Skeletal muscle satellite cell (primary cell): ENCODE results near the gene ZBTB40.
A peak's percentile ranks its signal among the peaks of the same experiment; 100 is the strongest.

ENCODE experiments used
- H3K27me3 ChIP-seq: 2 replicates; pipeline ENCODE4 v1.7.0; 2013; ENCODE audit warnings: low read length; ENCODE audit not compliant: control insufficient read depth, insufficient read depth
- H3K36me3 ChIP-seq: 2 replicates; pipeline ENCODE4 v1.7.0; 2013; ENCODE audit warnings: mild to moderate bottlenecking, control low read depth, low read length; ENCODE audit not compliant: insufficient read depth
- H3K4me1 ChIP-seq: 2 replicates; pipeline ENCODE4 v1.7.0; 2013; ENCODE audit warnings: low read length; ENCODE audit not compliant: control insufficient read depth, insufficient read depth
- H3K4me2 ChIP-seq: 2 replicates; pipeline ENCODE4 v1.7.0; 2013; ENCODE audit warnings: mild to moderate bottlenecking, low read length
- H3K4me3 ChIP-seq: 2 replicates; pipeline ENCODE4 v1.7.0; 2013; ENCODE audit warnings: low read length
- H3K9ac ChIP-seq: 2 replicates; pipeline ENCODE4 v1.7.0; 2013; ENCODE audit warnings: mild to moderate bottlenecking, low read depth, low read length, moderate library complexity
- H3K9me3 ChIP-seq: replicated peaks from 2 replicates; pipeline ENCODE4 v1.7.0; 2013; ENCODE audit warnings: mild to moderate bottlenecking, control low read depth, low read length

The ZBTB40 gene

GRCh38 chr1:22413799-22414198 is 37.9 kb upstream of the ZBTB40 start:
- H3K9ac ChIP-seq = no peak overlapping the region
- no peaks in the 10 kb centered on the region for H3K4me1 ChIP-seq
- no peak overlapping the region for H3K4me3 ChIP-seq
- no peaks in the 10 kb centered on the region for H3K36me3 ChIP-seq
- H3K9me3 ChIP-seq = no peaks in the 10 kb centered on the region
- no peak overlapping the region for H3K4me2 ChIP-seq
- peaks cover 64% of the 10 kb centered on the region for H3K27me3 ChIP-seq

DNA sequence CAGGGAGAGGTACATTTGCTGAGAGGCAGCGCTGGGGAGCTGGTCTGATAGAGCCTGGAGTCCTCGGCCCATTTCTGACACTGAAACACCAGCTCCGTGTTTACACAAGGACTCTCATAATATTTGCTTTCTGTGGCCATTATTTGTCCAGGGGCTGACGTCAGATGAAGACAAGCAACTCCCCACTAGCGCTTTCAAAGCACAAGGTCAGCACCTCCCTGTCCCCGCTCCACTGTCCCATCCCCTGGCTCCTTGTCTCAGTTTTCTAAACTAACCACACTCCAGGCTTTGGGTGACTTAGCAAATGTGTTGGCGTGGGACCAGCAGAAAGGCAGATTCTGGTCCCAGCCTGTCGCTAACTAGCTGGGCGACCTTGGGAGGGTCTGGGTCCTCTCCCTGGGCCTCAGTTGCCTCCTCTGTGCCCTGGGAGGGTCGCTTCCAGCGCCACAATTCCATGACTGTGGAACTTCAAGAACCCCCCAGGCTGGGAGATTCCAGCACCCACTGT is 37.4 kb upstream of the ZBTB40 start:
- H3K4me2 ChIP-seq = no peak overlapping the region
- H3K9ac ChIP-seq = no peak overlapping the region
- H3K4me3 ChIP-seq = no peak overlapping the region
- H3K27me3 ChIP-seq = peaks cover 63% of the 10 kb centered on the region
- H3K4me1 ChIP-seq = no peaks in the 10 kb centered on the region
- no peaks in the 10 kb centered on the region for H3K36me3 ChIP-seq
- no peaks in the 10 kb centered on the region for H3K9me3 ChIP-seq

DNA sequence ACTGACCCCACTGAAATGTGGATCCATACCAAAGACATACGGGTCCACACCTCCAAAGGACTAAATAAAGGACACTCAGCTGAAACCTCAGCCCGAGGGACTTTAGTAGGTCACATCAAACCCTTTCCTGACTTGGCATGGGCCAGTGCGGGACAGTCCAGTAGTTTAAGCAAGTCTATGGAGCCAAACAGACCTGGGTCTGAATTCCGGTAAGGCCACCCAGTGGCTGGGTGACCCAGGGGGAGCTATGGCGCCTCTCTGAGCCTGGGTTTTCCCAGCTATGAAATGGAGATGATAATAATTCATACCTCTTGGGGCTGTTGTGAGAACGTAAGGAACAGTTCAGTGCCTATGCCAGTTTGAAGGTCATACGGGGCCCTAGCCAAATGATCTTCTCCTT is 36.2 kb upstream of the ZBTB40 start:
- no peak overlapping the region for H3K4me3 ChIP-seq
- H3K4me1 ChIP-seq = no peaks in the 10 kb centered on the region
- H3K36me3 ChIP-seq = no peaks in the 10 kb centered on the region
- H3K9ac ChIP-seq = no peak overlapping the region
- no peak overlapping the region for H3K4me2 ChIP-seq
- no peaks in the 10 kb centered on the region for H3K9me3 ChIP-seq
- peaks cover 60% of the 10 kb centered on the region for H3K27me3 ChIP-seq

DNA sequence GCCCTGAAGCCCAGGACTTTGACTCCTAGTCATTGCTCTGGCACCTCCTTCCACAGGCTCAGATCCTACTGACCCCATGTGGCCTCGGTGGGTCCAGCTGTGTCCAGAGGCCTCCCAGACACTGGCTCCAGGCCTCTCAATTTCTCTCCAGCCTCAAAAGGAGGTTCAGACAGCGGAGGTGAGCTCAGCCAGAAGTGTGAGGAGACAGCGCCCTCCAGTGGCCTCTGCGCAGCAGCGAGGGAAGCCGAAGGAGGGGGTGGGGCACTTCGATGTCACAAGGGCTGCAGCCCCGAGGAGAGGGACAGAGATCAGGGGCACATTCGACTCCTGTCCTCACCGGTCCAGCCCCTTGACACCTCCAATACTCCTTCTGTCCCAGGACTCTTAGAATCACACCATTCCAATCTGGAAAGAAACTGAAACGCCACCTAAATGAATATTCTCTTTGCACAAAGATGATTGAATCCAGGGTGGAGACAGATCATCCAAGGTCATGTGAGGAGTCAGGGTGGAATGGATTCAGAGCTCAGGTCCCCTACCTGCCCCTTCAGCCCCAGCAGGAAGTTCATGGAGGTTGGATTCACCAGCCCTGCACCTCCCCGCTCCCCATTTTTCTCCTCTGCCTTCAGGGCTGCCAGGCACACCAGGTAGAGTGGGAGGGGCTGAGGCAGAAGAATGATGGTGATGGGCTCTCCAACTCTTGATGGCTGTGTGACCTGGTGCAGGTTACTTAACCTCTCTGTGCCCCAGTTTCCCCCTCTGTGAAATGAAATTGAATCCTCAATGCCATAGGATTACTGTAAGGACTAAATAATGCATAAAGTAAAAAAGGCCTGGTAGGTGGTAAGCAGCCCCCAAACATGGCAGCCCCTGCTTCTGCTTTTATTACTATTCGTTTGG is 34.8 kb upstream of the ZBTB40 start:
- Histone ChIP-seq H3K4me1 (no peaks in the 10 kb centered on the region), H3K4me3 (no peak overlapping the region), H3K36me3 (no peaks in the 10 kb centered on the region), H3K9ac (no peak overlapping the region), H3K9me3 (no peaks in the 10 kb centered on the region), H3K27me3 (peaks cover 56% of the 10 kb centered on the region), H3K4me2 (peak overlapping the region; percentile 54)

GRCh38 chr1:22417466-22417865 is 34.2 kb upstream of the ZBTB40 start:
- Histone ChIP-seq H3K4me3 (no peak overlapping the region), H3K9ac (no peak overlapping the region), H3K27me3 (peaks cover 56% of the 10 kb centered on the region), H3K9me3 (no peaks in the 10 kb centered on the region), H3K36me3 (no peaks in the 10 kb centered on the region), H3K4me1 (no peaks in the 10 kb centered on the region), H3K4me2 (no peak overlapping the region)

- Histone ChIP-seq H3K4me1 (no peaks in the 10 kb centered on the region), H3K9ac (no peak overlapping the region), H3K27me3 (peaks cover 53% of the 10 kb centered on the region), H3K4me2 (no peak overlapping the region), H3K4me3 (no peak overlapping the region), H3K36me3 (no peaks in the 10 kb centered on the region), H3K9me3 (no peaks in the 10 kb centered on the region)
Measured at GRCh38 chr1:22418312-22418711, 33.3 kb upstream of the ZBTB40 start.

GRCh38 chr1:22418933-22419382 is 32.7 kb upstream of the ZBTB40 start:
- H3K36me3 ChIP-seq = no peaks in the 10 kb centered on the region
- H3K4me3 ChIP-seq = no peak overlapping the region
- peaks cover 54% of the 10 kb centered on the region for H3K27me3 ChIP-seq
- no peak overlapping the region for H3K4me2 ChIP-seq
- H3K9me3 ChIP-seq = no peaks in the 10 kb centered on the region
- H3K4me1 ChIP-seq = no peaks in the 10 kb centered on the region
- H3K9ac ChIP-seq = no peak overlapping the region

- H3K4me2 ChIP-seq = no peak overlapping the region
- no peaks in the 10 kb centered on the region for H3K36me3 ChIP-seq
- no peaks in the 10 kb centered on the region for H3K4me1 ChIP-seq
- no peaks in the 10 kb centered on the region for H3K9me3 ChIP-seq
- H3K4me3 ChIP-seq = no peak overlapping the region
- H3K9ac ChIP-seq = no peak overlapping the region
- H3K27me3 ChIP-seq = peaks cover 58% of the 10 kb centered on the region
Measured at GRCh38 chr1:22420455-22421053, 31.1 kb upstream of the ZBTB40 start.

DNA sequence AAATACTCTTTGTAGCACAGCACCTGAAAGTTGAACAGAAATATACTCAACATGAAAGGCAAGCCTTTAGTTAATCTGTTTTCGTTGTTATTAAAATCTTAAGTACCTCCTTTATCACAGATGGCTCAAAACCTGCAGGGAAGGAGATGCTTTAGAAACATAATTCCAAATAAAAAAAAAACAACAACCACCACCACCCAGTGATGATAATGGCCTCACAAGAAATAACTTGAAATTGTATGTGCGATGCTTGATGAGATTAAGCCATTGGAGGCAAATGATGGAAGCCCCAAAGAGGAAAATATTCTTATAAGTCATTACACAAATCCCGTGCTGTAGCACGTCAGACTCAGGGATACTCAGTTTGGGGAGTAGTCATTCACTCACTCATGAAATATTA is 24.9 kb upstream of the ZBTB40 start:
- H3K4me1 ChIP-seq = no peaks in the 10 kb centered on the region
- H3K9me3 ChIP-seq = no peaks in the 10 kb centered on the region
- H3K4me2 ChIP-seq = no peak overlapping the region
- no peak overlapping the region for H3K4me3 ChIP-seq
- no peaks in the 10 kb centered on the region for H3K36me3 ChIP-seq
- no peak overlapping the region for H3K9ac ChIP-seq
- H3K27me3 ChIP-seq = peaks cover 34% of the 10 kb centered on the region

DNA sequence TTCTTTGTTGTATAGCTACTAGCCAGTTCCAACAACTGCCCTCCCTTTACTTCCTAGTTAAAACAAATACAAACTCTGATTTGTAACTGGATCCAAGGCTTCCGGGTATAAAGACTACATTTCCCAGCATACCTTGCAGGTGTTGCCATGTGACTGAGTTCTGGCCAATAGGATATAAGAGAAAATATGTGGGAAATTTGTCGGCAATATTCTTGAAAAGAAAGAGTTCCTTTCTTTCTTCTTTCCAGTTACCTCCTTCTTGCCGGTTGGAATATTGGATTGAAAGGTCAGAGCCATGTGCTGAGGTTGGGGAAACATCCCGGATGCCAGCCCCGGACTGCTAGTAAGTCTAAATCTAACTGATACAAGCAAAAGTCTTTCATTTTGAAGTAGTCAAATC is 23.0 kb upstream of the ZBTB40 start:
- Histone ChIP-seq H3K4me3 (peak overlapping the region; percentile 19), H3K36me3 (no peaks in the 10 kb centered on the region), H3K4me2 (peak overlapping the region; percentile 28), H3K9me3 (no peaks in the 10 kb centered on the region), H3K27me3 (peaks cover 26% of the 10 kb centered on the region), H3K4me1 (no peaks in the 10 kb centered on the region), H3K9ac (no peak overlapping the region)

DNA sequence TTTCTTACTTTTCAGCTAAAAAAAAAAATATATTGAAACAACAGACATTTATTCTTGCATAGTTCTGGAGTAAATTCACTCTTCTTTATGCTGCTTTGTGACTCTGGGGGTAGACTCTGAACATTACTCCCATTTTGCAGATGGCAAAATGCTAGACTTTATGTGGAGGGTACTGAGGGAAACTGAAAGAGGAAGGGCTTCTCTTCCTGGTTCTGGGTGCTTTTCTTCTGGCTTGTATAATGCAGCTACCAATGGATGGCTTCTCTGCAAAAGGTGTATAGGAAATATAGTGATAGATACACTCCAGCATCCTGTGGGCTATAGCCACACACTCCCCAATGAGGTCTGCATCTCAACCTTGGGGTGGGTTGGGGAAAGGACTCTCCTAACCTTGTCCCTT is 19.7 kb upstream of the ZBTB40 start:
- Histone ChIP-seq H3K4me3 (no peak overlapping the region), H3K27me3 (peaks cover 15% of the 10 kb centered on the region), H3K4me2 (no peak overlapping the region), H3K9me3 (no peaks in the 10 kb centered on the region), H3K9ac (no peak overlapping the region), H3K36me3 (no peaks in the 10 kb centered on the region), H3K4me1 (no peaks in the 10 kb centered on the region)
